Rectal smooth muscle tissue (tissue), 1 donor: ENCODE results near the gene TMED10.

Experiments used
- H3K27ac ChIP-seq: one replicate; pipeline ENCODE4 v1.7.0; 2013; ENCODE audit warnings: low read depth, low read length, inconsistent platforms
- H3K27me3 ChIP-seq: one replicate; pipeline ENCODE4 v1.7.0; 2013; ENCODE audit warnings: low read length; ENCODE audit not compliant: control insufficient read depth, insufficient read depth
- H3K36me3 ChIP-seq: one replicate; pipeline ENCODE4 v1.7.0; 2013; ENCODE audit warnings: low read length; ENCODE audit not compliant: control insufficient read depth, insufficient read depth
- H3K4me1 ChIP-seq: one replicate; pipeline ENCODE4 v1.7.0; 2013; ENCODE audit warnings: low read length; ENCODE audit not compliant: control insufficient read depth, insufficient read depth
- H3K4me3 ChIP-seq: one replicate; pipeline ENCODE4 v1.7.0; 2013; ENCODE audit warnings: low read length
- H3K9ac ChIP-seq: one replicate; pipeline ENCODE4 v1.7.0; 2013; ENCODE audit warnings: low read length

TMED10 gene

DNA sequence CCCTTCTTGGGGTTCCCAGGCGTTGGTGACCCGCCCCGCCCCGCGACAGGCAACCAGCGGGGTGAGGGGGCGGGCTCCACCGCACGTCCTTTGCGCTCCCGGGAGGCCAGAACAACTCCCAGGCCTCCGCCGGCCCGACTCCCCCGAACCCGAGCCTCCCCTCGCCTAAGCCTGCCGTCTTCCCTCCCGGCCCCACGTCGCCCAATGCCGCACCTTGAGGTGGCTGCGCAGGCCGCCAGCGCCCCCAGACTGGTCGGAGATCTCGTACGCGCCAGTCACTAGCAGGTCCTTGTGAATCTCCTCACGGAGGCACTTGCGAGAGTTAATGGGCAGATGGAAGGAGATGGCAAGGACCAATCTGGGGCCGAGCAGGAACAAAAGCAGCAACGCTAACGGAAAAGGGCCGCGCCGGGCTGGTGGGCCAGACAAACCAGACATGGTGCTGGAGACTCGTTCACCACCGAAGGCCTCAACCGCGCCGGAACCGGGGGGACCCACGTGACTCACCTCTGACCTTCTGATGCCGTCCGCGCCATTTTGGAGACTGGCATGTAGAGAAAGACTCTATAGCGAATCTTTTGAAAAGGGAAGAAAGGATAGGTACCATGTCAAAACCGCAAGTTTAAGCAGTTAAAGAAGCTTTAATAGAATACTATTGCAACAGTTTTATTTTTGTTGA, at the start of gene TMED10:
TMED10 (minus strand) TSS at position 471 of the 679 bp plus-strand sequence; CDS start at position 438, 33 bp downstream.
- no peaks in the 10 kb centered on the region for H3K27me3 ChIP-seq
- no peaks in the 10 kb centered on the region for H3K4me1 ChIP-seq
- H3K36me3 ChIP-seq: no peaks in the 10 kb centered on the region
- peak within 1 kb of the TSS; percentile 97 for H3K4me3 ChIP-seq
- H3K27ac ChIP-seq: peak within 1 kb of the TSS; percentile 96
- H3K9ac ChIP-seq: peak within 1 kb of the TSS; percentile 98

DNA sequence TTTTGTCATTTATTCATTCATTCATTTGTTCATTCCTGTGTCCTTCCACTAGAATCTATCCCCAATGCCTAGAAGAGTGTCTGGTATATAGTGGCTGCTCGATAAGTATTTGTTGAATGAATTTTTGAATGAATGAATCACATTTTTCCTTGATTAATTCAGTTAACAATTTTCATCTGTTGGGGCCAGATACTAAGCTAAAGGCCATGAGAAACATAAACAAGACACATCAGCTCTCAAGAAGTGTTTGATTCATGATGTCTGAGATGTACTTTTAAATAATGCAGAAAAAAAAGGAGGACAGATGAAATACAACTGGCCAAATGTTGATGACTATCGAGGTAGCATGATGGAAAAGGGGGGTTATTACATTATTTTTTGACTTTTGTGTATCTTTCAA, 48.1 kb upstream of the TMED10 start:
- Histone ChIP-seq H3K9ac (no peak overlapping the region), H3K36me3 (no peaks in the 10 kb centered on the region), H3K4me1 (no peaks in the 10 kb centered on the region), H3K4me3 (no peak overlapping the region), H3K27ac (no peak overlapping the region), H3K27me3 (no peaks in the 10 kb centered on the region)

DNA sequence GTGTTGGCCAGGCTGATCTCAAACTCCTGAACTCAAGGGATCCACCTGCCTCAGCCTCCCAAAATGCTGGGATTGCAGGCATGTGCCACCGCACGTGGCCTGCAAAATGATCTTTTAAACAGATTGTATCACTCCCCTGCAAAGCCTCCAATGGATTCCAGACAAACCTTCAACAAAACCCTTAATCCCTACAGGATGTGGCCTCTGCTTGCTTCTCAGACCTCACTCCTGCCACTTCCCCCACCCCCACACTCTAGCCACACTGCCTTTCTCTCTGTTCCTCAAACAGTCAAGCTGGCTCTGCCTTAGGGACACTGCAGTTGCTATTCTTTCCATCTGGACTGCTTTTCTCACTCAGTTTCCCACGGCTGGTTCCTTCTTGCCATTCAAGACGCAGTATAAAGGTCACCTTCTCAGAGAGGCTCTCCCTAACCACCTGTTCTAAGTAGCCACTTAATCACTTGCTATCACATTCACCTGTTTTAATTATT, 47.3 kb upstream of the TMED10 start:
- no peak overlapping the region for H3K9ac ChIP-seq

DNA sequence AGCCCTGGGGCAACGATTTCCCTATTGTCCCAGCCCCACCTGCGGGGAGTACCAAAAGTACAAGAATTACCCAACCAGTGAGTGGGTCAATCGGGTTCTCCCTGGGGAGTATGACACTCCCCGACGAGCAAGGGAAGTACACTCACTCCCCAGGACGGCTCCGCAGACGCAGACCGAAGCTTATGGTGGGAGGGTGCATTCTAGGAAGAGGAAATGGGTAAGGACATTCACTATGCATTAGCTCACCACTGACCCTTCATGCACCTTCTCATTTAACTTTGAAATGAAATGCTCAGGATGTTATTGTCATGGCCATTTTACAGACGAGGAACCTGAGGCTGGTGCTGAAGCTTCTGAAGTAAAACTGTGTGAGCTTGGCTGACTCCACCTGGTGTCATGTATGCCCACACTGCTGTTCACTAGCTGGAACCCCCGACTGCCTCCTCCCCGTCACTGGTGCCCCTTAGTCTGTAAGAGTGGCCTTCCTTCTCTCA, 45.8 kb upstream of the TMED10 start:
- Histone ChIP-seq H3K27ac (no peak overlapping the region), H3K4me1 (no peaks in the 10 kb centered on the region), H3K9ac (no peak overlapping the region), H3K27me3 (no peaks in the 10 kb centered on the region), H3K4me3 (no peak overlapping the region), H3K36me3 (no peaks in the 10 kb centered on the region)

More for the DNA sequence above, 47.3 kb upstream of the TMED10 start:
- Histone ChIP-seq H3K36me3 (no peaks in the 10 kb centered on the region), H3K27me3 (no peaks in the 10 kb centered on the region), H3K4me1 (no peaks in the 10 kb centered on the region), H3K27ac (no peak overlapping the region), H3K4me3 (no peak overlapping the region)

DNA sequence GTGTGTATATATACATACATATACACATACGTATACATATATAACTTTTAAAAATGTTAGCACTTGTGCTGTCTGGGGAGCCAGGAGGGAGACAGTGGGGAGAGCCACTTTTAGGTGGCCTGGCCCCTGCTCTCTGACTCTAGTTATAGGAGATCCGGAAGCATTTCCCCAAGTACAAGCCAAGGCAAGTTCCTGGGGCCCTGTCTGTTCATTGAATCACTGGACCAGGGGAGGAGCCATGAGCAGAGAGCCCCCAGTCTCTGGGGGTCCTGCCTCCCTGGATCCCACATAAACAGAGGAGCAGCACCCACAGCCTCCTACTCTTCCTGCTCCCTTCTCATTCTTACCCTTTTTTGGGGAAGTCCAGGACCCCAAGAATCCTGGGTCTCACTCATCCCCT, 45.4 kb upstream of the TMED10 start:
- H3K4me3 ChIP-seq: no peak overlapping the region
- H3K36me3 ChIP-seq: no peaks in the 10 kb centered on the region
- H3K9ac ChIP-seq: no peak overlapping the region
- no peaks in the 10 kb centered on the region for H3K27me3 ChIP-seq
- no peaks in the 10 kb centered on the region for H3K4me1 ChIP-seq
- H3K27ac ChIP-seq: no peak overlapping the region

DNA sequence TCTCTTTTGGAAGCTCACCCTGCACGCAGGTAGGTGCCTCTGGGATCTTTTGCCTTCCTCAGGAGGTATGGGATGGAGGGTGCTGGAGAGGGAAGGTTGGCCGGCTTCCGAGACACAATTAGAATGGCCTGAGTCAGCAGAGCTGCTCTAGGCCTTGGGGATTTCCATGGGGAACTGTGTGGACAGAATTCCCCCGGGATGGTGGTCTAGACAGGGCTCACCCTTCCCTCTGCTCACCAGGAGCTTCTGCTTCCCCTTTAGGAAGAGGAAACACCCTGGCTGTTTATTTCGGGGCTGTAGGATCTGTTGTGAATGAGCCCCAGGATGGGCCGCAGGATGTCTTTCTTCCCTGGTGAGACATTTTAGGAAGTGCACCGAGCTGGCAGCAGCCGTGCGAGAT, 43.7 kb upstream of the TMED10 start:
- no peaks in the 10 kb centered on the region for H3K27me3 ChIP-seq
- no peak overlapping the region for H3K27ac ChIP-seq
- no peaks in the 10 kb centered on the region for H3K4me1 ChIP-seq
- H3K4me3 ChIP-seq: no peak overlapping the region
- H3K36me3 ChIP-seq: no peaks in the 10 kb centered on the region
- H3K9ac ChIP-seq: no peak overlapping the region

DNA sequence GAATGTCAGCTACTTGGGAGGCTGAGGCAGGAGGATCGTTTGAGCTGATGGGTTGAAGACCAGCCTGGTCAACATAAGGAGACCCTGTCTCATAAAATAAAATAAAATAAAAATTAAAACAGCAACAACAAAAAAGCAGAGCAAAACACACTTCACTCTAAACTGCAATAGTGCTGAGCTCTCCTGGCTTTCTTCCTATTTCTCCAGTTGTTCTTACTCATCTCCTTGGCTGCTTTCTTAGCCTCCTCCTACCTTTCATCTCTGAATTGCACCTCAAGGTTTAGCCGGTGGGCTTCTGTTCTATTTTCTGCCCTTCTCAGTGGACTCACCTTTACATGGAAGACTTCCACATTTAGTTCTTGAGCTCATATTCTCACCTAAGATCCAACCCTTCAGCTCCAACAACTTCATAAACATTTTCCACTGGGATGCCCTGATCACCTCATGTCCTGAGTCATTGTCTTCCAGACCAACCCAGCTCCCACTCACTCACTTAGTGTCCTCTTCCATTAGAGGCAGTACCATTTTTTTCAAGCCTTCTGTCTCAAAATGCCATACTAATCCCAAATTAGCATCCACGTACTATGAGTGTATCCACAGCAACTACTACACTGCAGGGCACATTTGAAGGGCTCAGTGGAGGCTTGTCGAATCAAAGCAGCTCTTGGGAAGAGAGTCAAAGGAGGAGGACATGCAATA, 41.2 kb upstream of the TMED10 start:
- Histone ChIP-seq H3K9ac (no peak overlapping the region), H3K4me1 (no peaks in the 10 kb centered on the region), H3K36me3 (no peaks in the 10 kb centered on the region), H3K4me3 (no peak overlapping the region), H3K27ac (no peak overlapping the region), H3K27me3 (no peaks in the 10 kb centered on the region)

DNA sequence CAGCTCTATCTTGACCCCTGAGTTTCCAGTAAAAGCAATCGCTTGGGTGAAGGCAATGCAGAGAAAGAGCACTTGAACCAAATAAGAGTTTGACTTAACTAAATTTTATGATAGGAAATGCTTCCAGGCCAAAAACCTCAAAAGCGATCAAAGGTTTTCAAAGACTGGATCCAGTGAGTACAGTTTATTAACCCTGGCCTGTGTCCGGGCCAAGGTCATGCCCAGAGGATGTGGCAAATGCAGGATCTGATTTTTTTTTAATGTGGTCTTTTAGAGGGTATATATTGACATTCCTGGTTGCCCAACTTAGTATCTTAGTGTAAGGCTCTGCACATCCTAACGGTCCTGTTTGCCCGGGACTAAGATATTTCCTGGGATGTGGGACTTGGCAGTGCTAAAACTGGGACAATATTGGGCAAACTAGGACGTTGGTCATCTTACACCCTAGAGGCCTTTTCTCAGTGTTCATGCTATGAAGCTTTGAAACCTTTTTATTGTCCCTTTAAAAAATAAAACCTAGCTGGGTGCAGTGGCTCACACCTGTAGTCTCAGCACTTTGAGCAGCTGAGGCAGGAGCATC, 40.1 kb upstream of the TMED10 start:
- no peaks in the 10 kb centered on the region for H3K4me1 ChIP-seq

DNA sequence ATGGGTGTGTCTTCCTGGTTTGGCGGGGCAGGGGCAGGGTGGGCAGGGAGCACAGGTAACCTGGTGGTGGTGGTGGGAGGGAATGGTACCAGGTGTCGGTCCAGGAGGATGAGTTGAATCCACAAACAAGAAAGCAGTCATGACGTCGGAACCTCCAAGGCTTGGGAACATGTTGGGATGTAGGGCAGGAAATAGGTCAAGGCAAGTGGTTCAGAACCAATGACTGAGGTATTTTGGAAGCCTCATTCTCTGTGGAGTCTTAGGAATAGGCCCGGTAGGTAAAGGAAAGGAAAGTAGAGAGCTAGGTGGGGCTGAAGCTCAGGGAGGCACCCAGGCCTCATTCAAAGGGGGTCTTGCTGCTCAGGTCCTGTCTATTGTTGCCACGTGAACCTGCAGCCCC, 39.1 kb upstream of the TMED10 start:
- H3K27ac ChIP-seq: no peak overlapping the region
- H3K4me1 ChIP-seq: no peaks in the 10 kb centered on the region
- H3K36me3 ChIP-seq: no peaks in the 10 kb centered on the region
- H3K9ac ChIP-seq: no peak overlapping the region
- no peaks in the 10 kb centered on the region for H3K27me3 ChIP-seq
- H3K4me3 ChIP-seq: no peak overlapping the region

More for the DNA sequence above, 40.1 kb upstream of the TMED10 start:
- Histone ChIP-seq H3K36me3 (no peaks in the 10 kb centered on the region), H3K9ac (no peak overlapping the region), H3K27ac (no peak overlapping the region), H3K27me3 (no peaks in the 10 kb centered on the region), H3K4me3 (no peak overlapping the region)

DNA sequence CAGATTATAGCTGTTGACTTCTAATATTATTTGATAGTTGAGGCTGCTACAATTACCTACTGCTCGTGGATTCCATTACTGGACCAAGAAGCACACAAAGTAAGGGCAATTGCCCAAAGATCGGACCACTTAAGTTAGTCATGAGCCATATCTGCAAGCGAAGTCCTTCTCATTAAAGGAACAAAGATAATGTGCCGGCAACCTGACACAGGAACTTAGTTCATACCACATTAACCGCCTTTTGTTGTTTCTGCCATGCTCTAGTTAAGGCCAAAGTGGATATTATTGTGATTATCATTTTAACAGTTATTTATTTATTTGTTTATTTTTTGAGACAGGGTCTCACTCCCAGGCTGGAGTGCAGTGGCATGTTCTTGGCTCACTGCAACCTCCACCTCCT, 38.1 kb upstream of the TMED10 start:
- H3K4me1 ChIP-seq: no peaks in the 10 kb centered on the region
- H3K27me3 ChIP-seq: no peaks in the 10 kb centered on the region
- no peak overlapping the region for H3K4me3 ChIP-seq
- H3K27ac ChIP-seq: no peak overlapping the region
- H3K36me3 ChIP-seq: no peaks in the 10 kb centered on the region
- H3K9ac ChIP-seq: no peak overlapping the region

DNA sequence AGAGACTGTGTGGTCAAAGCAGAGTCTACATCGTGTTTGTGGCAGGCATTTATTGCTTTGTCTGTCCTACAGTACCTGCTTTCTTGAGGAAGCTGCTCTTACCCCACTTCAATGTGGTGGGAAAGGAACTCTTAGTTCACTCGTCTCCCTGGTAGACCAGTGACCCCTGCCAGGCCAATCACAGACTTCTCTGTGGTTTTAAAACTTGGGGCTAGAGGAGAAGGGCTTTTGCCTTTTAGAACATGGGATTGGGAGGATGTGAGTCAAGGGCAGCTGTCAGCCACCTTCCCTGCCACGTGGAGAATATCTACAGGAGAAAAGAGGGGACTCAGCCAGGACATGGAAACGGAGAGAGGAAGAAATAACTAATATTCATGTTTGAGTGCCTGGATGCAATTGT, 36.8 kb upstream of the TMED10 start:
- Histone ChIP-seq H3K4me1 (no peaks in the 10 kb centered on the region), H3K9ac (no peak overlapping the region), H3K27ac (no peak overlapping the region), H3K4me3 (no peak overlapping the region), H3K36me3 (no peaks in the 10 kb centered on the region), H3K27me3 (no peaks in the 10 kb centered on the region)

DNA sequence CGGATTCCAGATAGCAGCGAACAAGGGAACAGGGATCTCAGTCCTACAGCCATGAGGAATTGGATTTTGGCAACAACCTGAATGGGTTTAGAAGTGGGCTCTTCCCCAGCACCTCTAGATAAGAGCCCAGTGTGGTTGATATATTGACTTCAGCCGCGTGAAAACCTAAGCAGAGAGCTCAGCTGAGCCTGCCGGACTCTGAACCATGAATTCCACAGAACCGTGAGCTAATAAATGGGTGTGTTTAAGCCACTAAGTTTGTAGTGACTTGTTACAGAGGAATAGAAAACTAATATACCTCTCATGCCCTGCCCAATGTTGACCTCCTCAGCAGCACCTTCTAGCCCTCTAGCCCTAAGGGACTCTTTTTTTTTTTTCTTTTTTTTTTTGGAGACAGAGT, 32.4 kb upstream of the TMED10 start:
- H3K27me3 ChIP-seq: no peaks in the 10 kb centered on the region
- no peak overlapping the region for H3K27ac ChIP-seq
- H3K4me3 ChIP-seq: no peak overlapping the region
- no peaks in the 10 kb centered on the region for H3K36me3 ChIP-seq
- H3K9ac ChIP-seq: no peak overlapping the region
- no peaks in the 10 kb centered on the region for H3K4me1 ChIP-seq
